Hepatocyte (in vitro differentiated cells): ENCODE measurements around the gene NMBR.
"Not testable (repeated sequence)": the region's sequence is repeated elsewhere in the genome, so short reads cannot be mapped to it uniquely, and the experiment has no call there.

Experiments used
- CTCF ChIP-seq: fragments of 200-600 bp; sonication (generic); IDR thresholded peaks from 2 replicates; pipeline ENCODE4 v1.5.1; 2016; ENCODE audit warnings: antibody characterized with exemption, mild to moderate bottlenecking; ENCODE audit not compliant: poor library complexity
- EZH2phosphoT487 ChIP-seq: fragments of 200-600 bp; sonication (generic); IDR thresholded peaks from one replicate; pipeline ENCODE4 v1.6.1; 2018; ENCODE audit warnings: antibody characterized with exemption, mild to moderate bottlenecking, low read depth, moderate library complexity; ENCODE audit not compliant: unreplicated experiment, severe bottlenecking

- TF ChIP-seq CTCF, EZH2phosphoT487: not testable (repeated sequence)
These were observed 9.8 kb upstream of the NMBR start for GRCh38 chr6:142156758-142157068.
